K562 (cell line): Measurements from ENCODE around the gene COX5A. TPM values are rescaled to one million over a fixed set of nuclear protein-coding genes. Genes with fewer than 3 reads are reported as not detected.

Experiments used
- ATAC-seq: fragments of 200-7000 bp; cut with Tn5 transposase; 3 replicates; pipeline ENCODE4 v1.9.1; 2020; ENCODE audit warnings: moderate library complexity
- BruUV-seq: library from RNA; stranded (reverse); fragments of 400-500 nt; replicated peaks from 2 replicates; lab custom pipeline; 2021; lab: Mats Ljungman, UMichigan
- CTCF ChIA-PET: fragments of 300-600 bp; formaldehyde crosslinking; extraction: SDS; loops from one replicate; lab custom pipeline; 2021; ENCODE audit warnings: low intra/inter-chr PET ratio; lab: Yijun Ruan, JAX
- POLR2A ChIA-PET: fragments of 300-600, 350-650 bp; sonication (Branson Sonifier 250); formaldehyde crosslinking; extraction: SDS; loops from one replicate; lab custom pipeline; 2021; ENCODE audit warnings: antibody characterized with exemption, inconsistent platforms; lab: Yijun Ruan, JAX
- DNase-seq, 4 experiments: peaks; one replicate each; pipeline versions ENCODE4 v3.0.0 to v3.0.0-alpha.2; 2011 to 2018; ENCODE audit warnings: low spot score in 3 of 4, mixed read lengths in 3 of 4; ENCODE audit errors: extremely low read depth in 1 of 4
- FAIRE-seq: peaks from 2 replicates; lab custom pipeline; 2011; peaks lifted over from hg19 to GRCh38; lab: Jason Lieb, UNC
- H2AFZ ChIP-seq: 2 replicates; pipeline ENCODE4 v1.6.0; 2011; ENCODE audit warnings: low read depth, low read length, control low read depth, inconsistent platforms
- H3K27ac ChIP-seq: fragments of 200-600 bp; 3 replicates; pipeline ENCODE4 v1.8.0; 2011; ENCODE audit warnings: low read depth, mild to moderate bottlenecking, control low read depth, inconsistent platforms, low read length, moderate library complexity, mixed read lengths; ENCODE audit errors: extremely low read depth
- H3K27me3 ChIP-seq, 2 experiments: fragments of 300-600 bp in 1 of 2; 2 replicates in 1 of 2; 3 replicates in 1 of 2; pipeline versions ENCODE4 v1.6.0 to v1.8.0; 2011; ENCODE audit warnings: inconsistent platforms in 2 of 2, low read length in 2 of 2, mild to moderate bottlenecking in 1 of 2, mixed read lengths in 1 of 2, moderate library complexity in 1 of 2; ENCODE audit not compliant: control insufficient read depth in 2 of 2, insufficient read depth in 2 of 2
- H3K36me3 ChIP-seq: fragments of 300-600 bp; 3 replicates; pipeline ENCODE4 v1.8.0; 2011; ENCODE audit warnings: mild to moderate bottlenecking, low read length, inconsistent platforms; ENCODE audit not compliant: control insufficient read depth, insufficient read depth
- H3K4me1 ChIP-seq, 2 experiments: fragments of 200-600 bp in 1 of 2; replicated peaks in 1 of 2; 2 replicates in 1 of 2; 3 replicates in 1 of 2; pipeline versions ENCODE4 v1.5.1 to v1.8.0; 2011; ENCODE audit warnings: inconsistent platforms in 2 of 2, low read length in 2 of 2, mild to moderate bottlenecking in 1 of 2, mixed read lengths in 1 of 2, moderate library complexity in 1 of 2; ENCODE audit not compliant: control insufficient read depth in 2 of 2, insufficient read depth in 2 of 2
- H3K4me2 ChIP-seq: 2 replicates; pipeline ENCODE4 v1.6.1; 2011; ENCODE audit warnings: low read length, control low read depth, inconsistent platforms, mixed read lengths; ENCODE audit not compliant: insufficient read depth
- H3K4me3 ChIP-seq: fragments of 200-600 bp; sonication (generic), shearing (Covaris generic); 2 replicates; pipeline ENCODE4 v1.5.1; 2016; ENCODE audit warnings: control low read depth, inconsistent platforms
- H3K79me2 ChIP-seq: fragments of 200-600 bp; 3 replicates; pipeline ENCODE4 v1.8.0; 2011; ENCODE audit warnings: low read length, inconsistent platforms; ENCODE audit not compliant: control insufficient read depth, insufficient read depth
- H3K9ac ChIP-seq, 2 experiments: 2 replicates each; pipeline versions ENCODE4 v1.6.0 to v1.6.1; 2011; ENCODE audit warnings: low read depth in 2 of 2, low read length in 2 of 2, control low read depth in 1 of 2, inconsistent platforms in 1 of 2, mild to moderate bottlenecking in 1 of 2, mixed read lengths in 1 of 2; ENCODE audit not compliant: insufficient read depth in 1 of 2
- H3K9me1 ChIP-seq: one replicate; pipeline ENCODE4 v1.6.0; 2011; ENCODE audit warnings: inconsistent platforms, mild to moderate bottlenecking, low read length, moderate library complexity; ENCODE audit not compliant: control insufficient read depth, insufficient read depth
- H3K9me3 ChIP-seq: replicated peaks from 2 replicates; pipeline ENCODE4 v1.5.1; 2011; ENCODE audit warnings: low read depth, low read length, inconsistent platforms; ENCODE audit not compliant: control insufficient read depth, insufficient read depth
- H4K20me1 ChIP-seq: replicated peaks from 2 replicates; pipeline ENCODE4 v1.6.1; 2011; ENCODE audit warnings: low read length, inconsistent platforms, mixed read lengths; ENCODE audit not compliant: control insufficient read depth, insufficient read depth
- ARID4B ChIP-seq: sonication (generic); formaldehyde crosslinking; IDR thresholded peaks from 2 replicates; pipeline ENCODE4 v1.8.0; 2022; ENCODE audit warnings: mild to moderate bottlenecking, missing genetic modification reagents
- BRD4 ChIP-seq: fragments of 200-600 bp; sonication (generic); IDR thresholded peaks from 2 replicates; pipeline ENCODE4 v1.6.1; 2017; ENCODE audit warnings: inconsistent platforms
- CBX1 ChIP-seq: sonication (generic); IDR thresholded peaks from 2 replicates; pipeline ENCODE4 v1.6.1; 2016; ENCODE audit warnings: antibody characterized with exemption, low read depth, mild to moderate bottlenecking
- FOXJ2 ChIP-seq: fragments of 200-800 bp; sonication (Bioruptor generic); IDR thresholded peaks from 2 replicates; pipeline ENCODE4 v1.6.1; 2016; ENCODE audit warnings: missing genetic modification characterization, missing compliant biosample characterization
- GABPB1 ChIP-seq: sonication (generic); formaldehyde crosslinking; IDR thresholded peaks from 2 replicates; pipeline ENCODE4 v1.8.0; 2022; ENCODE audit warnings: mild to moderate bottlenecking, missing genetic modification reagents
- KDM5B ChIP-seq: fragments of 200-600 bp; sonication (generic); IDR thresholded peaks from 2 replicates; pipeline ENCODE4 v1.6.1; 2012; ENCODE audit warnings: low read depth, mild to moderate bottlenecking, moderate library complexity, low read length, control low read depth, inconsistent platforms; ENCODE audit not compliant: insufficient replicate concordance
- NFIX ChIP-seq: fragments of 250-450 bp; sonication (Bioruptor Pico); IDR thresholded peaks from 2 replicates; pipeline ENCODE4 v1.4.0; 2020; ENCODE audit warnings: low read depth, mild to moderate bottlenecking, moderate library complexity
- PYGO2 ChIP-seq: fragments of 450-650 bp; IDR thresholded peaks from 2 replicates; pipeline ENCODE4 v1.6.1; 2016; ENCODE audit warnings: mild to moderate bottlenecking, missing genetic modification characterization, moderate library complexity, missing compliant biosample characterization
- RBM25 ChIP-seq: fragments of 200-400 bp; formaldehyde crosslinking; IDR thresholded peaks from 2 replicates; pipeline ENCODE4 v1.6.1; 2018; ENCODE audit warnings: low read length, low read depth, moderate library complexity; ENCODE audit not compliant: severe bottlenecking
- SNIP1 ChIP-seq: fragments of 450-650 bp; IDR thresholded peaks from 2 replicates; pipeline ENCODE4 v1.7.1; 2017; ENCODE audit warnings: low read depth, mild to moderate bottlenecking
- ZNF41 ChIP-seq: fragments of 250-450 bp; sonication (Bioruptor Pico); conservative IDR thresholded peaks from 2 replicates; pipeline ENCODE4 v1.4.0; 2020; ENCODE audit warnings: mild to moderate bottlenecking
- ZNF551 ChIP-seq: fragments of 250-450 bp; sonication (Bioruptor Pico); IDR thresholded peaks from 2 replicates; pipeline ENCODE4 v1.5.0; 2021; ENCODE audit warnings: mild to moderate bottlenecking, moderate library complexity
- ZNF699 ChIP-seq: fragments of 250-450 bp; sonication (Bioruptor Pico); IDR thresholded peaks from 2 replicates; pipeline ENCODE4 v1.8.0; 2021; ENCODE audit warnings: mild to moderate bottlenecking, moderate library complexity; ENCODE audit not compliant: insufficient replicate concordance
- WGBS: fragments of 100-300 bp; shearing (Covaris generic); methylation state at CpG from one replicate; pipeline ENCODE4 v1.1.6; 2016; ENCODE audit warnings: low coverage, mixed read lengths; ENCODE audit not compliant: insufficient coverage; ENCODE audit errors: missing lambda C conversion rate; 5-methylcytosine and 5-hydroxymethylcytosine counted together
- in situ Hi-C: fragments of 300-500 bp; cut with MboI; formaldehyde crosslinking; loops from 4 replicates; pipeline ENCODE4 v1.15.0; 2018; ENCODE audit warnings: inconsistent platforms, mixed read lengths
- intact Hi-C: fragments of 100-400 bp; cut with micrococcal nuclease; formaldehyde crosslinking; loops from 2 replicates; pipeline ENCODE4 v1.14.2; 2022
- polyA plus RNA-seq, 8 experiments: library from polyadenylated mRNA; depleted of rRNA in 4 of 8; stranded (reverse) in 5 of 8; unstranded in 3 of 8; fragments of >200 nt; fragmentation: Nextera tagmentation in 2 of 8; fragmentation: Illumina TruSeq in 1 of 8; extraction: Ambion mirVana in 2 of 8; extraction: Trizol in 1 of 8; gene quantifications; 2 replicates each; pipeline versions ENCODE4 v1.2.1 to v1.2.3, GENCODE V29; 2011 to 2014; ENCODE audit warnings: inconsistent platforms in 1 of 8, missing spikeins in 1 of 8
- total RNA-seq, 7 experiments: library from RNA; depleted of rRNA in 6 of 7; stranded (reverse); fragments of >200 nt in 6 of 7; fragmentation: Illumina TruSeq in 2 of 7; extraction: Trizol in 2 of 7; gene quantifications; 2 replicates each; pipeline versions ENCODE4 v1.2.1 to v1.2.3, GENCODE V29; 2011 to 2021; ENCODE audit warnings: low replicate concordance in 1 of 7
- TF ChIP-seq, protein P1 (sequence below), 2 experiments: fragments of 200-800 bp in 1 of 2; sonication (Bioruptor generic) in 1 of 2; sonication (generic) in 1 of 2; formaldehyde crosslinking in 1 of 2; IDR thresholded peaks in 1 of 2; conservative IDR thresholded peaks in 1 of 2; 2 replicates each; pipeline versions ENCODE4 v1.5.0 to v1.6.1; 2016 to 2020; ENCODE audit warnings: missing compliant biosample characterization in 1 of 2, missing genetic modification characterization in 1 of 2, missing genetic modification reagents in 1 of 2
- TF ChIP-seq, protein P2 (sequence below): fragments of 250-450 bp; sonication (Bioruptor Pico); IDR thresholded peaks from 2 replicates; pipeline ENCODE4 v1.5.0; 2022; ENCODE audit warnings: mild to moderate bottlenecking

Gene COX5A
- total and polyA plus RNA-seq, 9 of the 15 experiments (the other 6 are each of a cell fraction or from before 2014, with no cell fraction given): 86.8 to 553 (median 371) TPM

- CTCF ChIA-PET: no interaction called here
- no peak for TF ChIP-seq ZNF41 (CRISPR knock-in tag)
- TF ChIP-seq ZNF551 (CRISPR knock-in tag): no peak
- TF ChIP-seq, protein P1, sequence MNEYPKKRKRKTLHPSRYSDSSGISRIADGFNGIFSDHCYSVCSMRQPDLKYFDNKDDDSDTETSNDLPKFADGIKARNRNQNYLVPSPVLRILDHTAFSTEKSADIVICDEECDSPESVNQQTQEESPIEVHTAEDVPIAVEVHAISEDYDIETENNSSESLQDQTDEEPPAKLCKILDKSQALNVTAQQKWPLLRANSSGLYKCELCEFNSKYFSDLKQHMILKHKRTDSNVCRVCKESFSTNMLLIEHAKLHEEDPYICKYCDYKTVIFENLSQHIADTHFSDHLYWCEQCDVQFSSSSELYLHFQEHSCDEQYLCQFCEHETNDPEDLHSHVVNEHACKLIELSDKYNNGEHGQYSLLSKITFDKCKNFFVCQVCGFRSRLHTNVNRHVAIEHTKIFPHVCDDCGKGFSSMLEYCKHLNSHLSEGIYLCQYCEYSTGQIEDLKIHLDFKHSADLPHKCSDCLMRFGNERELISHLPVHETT (CRISPR knock-in tag; conservative IDR thresholded peaks at IDR 0.05 in 1 of 2, IDR thresholded peaks at IDR 0.05 in 1 of 2): no peak
- TF ChIP-seq KDM5B: no peak
- TF ChIP-seq SNIP1: no peak
- TF ChIP-seq ARID4B (CRISPR knock-in tag): no peak
- no peak for TF ChIP-seq FOXJ2 (tag)
- TF ChIP-seq GABPB1: no peak
- TF ChIP-seq PYGO2 (tag): no peak
- no peak for TF ChIP-seq CBX1
- no peak for TF ChIP-seq BRD4
- no peak for TF ChIP-seq ZNF699 (CRISPR knock-in tag)
- TF ChIP-seq RBM25: no peak
- TF ChIP-seq NFIX (CRISPR knock-in tag): no peak
- TF ChIP-seq, protein P2, sequence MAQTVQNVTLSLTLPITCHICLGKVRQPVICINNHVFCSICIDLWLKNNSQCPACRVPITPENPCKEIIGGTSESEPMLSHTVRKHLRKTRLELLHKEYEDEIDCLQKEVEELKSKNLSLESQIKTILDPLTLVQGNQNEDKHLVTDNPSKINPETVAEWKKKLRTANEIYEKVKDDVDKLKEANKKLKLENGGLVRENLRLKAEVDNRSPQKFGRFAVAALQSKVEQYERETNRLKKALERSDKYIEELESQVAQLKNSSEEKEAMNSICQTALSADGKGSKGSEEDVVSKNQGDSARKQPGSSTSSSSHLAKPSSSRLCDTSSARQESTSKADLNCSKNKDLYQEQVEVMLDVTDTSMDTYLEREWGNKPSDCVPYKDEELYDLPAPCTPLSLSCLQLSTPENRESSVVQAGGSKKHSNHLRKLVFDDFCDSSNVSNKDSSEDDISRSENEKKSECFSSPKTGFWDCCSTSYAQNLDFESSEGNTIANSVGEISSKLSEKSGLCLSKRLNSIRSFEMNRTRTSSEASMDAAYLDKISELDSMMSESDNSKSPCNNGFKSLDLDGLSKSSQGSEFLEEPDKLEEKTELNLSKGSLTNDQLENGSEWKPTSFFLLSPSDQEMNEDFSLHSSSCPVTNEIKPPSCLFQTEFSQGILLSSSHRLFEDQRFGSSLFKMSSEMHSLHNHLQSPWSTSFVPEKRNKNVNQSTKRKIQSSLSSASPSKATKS (CRISPR knock-in tag): no peak
Measured at GRCh38 chr15:74896316-74896715, 41.6 kb downstream of the COX5A start.

More at GRCh38 chr15:74896316-74896715, 41.6 kb downstream of the COX5A start:
- POLR2A ChIA-PET: interaction anchor here (0.5 to 3.3 kb wide), 6 partner anchors 11 to 285 kb away, joined by 3 to 29 read pairs (median 3); partner anchors contain the start of genes FAM219B and ULK3
- no TSS peak for BruUV-seq
- DNase-seq (no peak), ATAC-seq (no peak), FAIRE-seq (no peak)
- no peak overlapping the region for H3K4me3 ChIP-seq
- H3K9me3 ChIP-seq: no peaks in the 10 kb centered on the region
- H3K36me3 ChIP-seq: peaks cover 73% of the 10 kb centered on the region; the same call in 2 of the 3 replicates
- intact Hi-C loops (no loop called here), in situ Hi-C loops (no loop called here)
- H3K27ac ChIP-seq: no peak overlapping the region; the same call in 2 of the 3 replicates
- H2AFZ ChIP-seq: no peak overlapping the region
- H3K4me2 ChIP-seq: no peak overlapping the region
- H4K20me1 ChIP-seq: no peaks in the 10 kb centered on the region; the same call in 1 of the 2 replicates
- no peaks in the 10 kb centered on the region for H3K27me3 ChIP-seq
- WGBS: 78% methylated on average over 3 of the region's 3 CpGs
- H3K79me2 ChIP-seq: no peaks in the 10 kb centered on the region
- peaks cover 0 to 3% of the 10 kb centered on the region in 2 experiments; a peak in 1 of 5 replicates for H3K4me1 ChIP-seq
- H3K9me1 ChIP-seq: peaks cover under 1% of the 10 kb centered on the region
- no peak overlapping the region for H3K9ac ChIP-seq
